ENCODE data around the gene CHMP2A. TPM values are rescaled to one million over a fixed set of nuclear protein-coding genes. Genes with fewer than 3 reads are reported as not detected.

CHMP2A gene
- total RNA-seq, 1 experiment from 2014 or later: 71.9 TPM

- in situ Hi-C loops (cut with HindIII; ENCODE audit: low sequenced_read_pairs): no loop called here
Observed at GRCh38 chr19:58557221-58558065, 2.5 kb upstream of the CHMP2A start.

GRCh38 chr19:58556622-58557220, 1.8 kb upstream of the CHMP2A start:
- in situ Hi-C loops (cut with HindIII; ENCODE audit: low sequenced_read_pairs): no loop called here
- no peak for DNase-seq (ENCODE audit: low spot score)

More at GRCh38 chr19:58557221-58558065, 2.5 kb upstream of the CHMP2A start:
- DNase-seq (ENCODE audit: low spot score): no peak

- DNase-seq (ENCODE audit: low spot score): no peak
- in situ Hi-C loops (cut with HindIII; ENCODE audit: low sequenced_read_pairs): no loop called here
Observed at GRCh38 chr19:58555920-58556621, 1.2 kb upstream of the CHMP2A start.

DNA sequence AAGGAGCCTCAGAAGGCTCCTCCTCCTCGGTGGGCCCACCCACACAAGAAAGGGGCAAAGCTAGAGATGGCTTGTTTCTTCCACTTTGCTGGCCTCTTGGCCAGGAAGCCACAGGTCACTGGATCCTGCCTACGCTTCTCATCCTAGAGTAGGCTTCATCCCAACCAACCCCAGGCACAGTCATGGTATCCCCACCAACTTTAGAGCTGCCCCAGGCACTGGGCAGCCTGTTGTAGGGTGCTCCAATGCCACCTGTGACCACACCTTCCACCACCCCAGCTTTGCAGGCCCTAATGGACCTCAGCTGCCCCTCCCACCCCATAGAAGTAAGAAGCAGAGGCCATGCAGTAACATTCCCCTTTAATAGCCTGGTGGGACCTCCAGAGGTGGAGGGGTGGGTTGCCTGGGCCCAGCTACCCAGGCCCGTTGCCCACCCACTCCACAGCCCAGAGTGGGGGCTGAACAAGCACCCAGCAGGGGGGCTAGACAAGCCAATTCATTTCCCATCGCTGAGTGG, 522 bp upstream of the CHMP2A start:
- in situ Hi-C loops (cut with HindIII; ENCODE audit: low sequenced_read_pairs): no loop called here
- DNase-seq (ENCODE audit: low spot score): no peak

DNA sequence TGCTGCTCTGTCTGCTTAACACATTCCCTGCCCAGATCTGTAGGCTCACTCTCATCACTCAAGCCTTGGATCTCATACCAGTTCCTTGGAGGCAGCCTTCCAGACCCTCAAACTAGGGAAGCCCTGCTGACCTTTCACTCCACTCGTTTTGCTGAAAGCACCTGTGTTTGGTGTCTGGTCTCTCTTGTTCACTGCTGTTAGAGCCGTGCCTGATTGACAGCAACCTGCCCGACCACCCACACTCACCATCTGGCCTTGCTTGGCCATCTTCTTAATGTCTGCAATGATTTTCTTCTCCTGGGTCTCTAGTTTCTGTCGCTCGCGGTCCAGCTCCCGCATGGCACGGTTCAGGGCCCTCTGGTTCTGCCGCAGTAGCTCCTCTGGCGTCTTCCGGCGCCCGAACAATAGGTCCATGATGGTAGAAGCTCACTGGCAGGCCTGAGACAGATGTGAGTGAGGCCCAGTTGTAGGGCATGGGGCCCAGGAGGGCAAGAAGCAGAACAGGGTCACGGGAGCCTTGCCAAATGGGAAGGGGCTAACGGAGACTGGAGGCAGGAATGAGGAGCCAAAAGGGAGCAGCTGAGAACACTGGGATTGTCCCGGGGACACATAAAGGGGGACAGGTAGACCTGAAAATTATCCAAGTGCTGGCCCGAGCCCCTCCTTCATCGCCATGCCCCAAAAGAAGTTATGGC, 959 bp downstream of the CHMP2A start:
- in situ Hi-C loops (cut with HindIII; ENCODE audit: low sequenced_read_pairs): no loop called here
- DNase-seq (ENCODE audit: low spot score): no peak

DNA sequence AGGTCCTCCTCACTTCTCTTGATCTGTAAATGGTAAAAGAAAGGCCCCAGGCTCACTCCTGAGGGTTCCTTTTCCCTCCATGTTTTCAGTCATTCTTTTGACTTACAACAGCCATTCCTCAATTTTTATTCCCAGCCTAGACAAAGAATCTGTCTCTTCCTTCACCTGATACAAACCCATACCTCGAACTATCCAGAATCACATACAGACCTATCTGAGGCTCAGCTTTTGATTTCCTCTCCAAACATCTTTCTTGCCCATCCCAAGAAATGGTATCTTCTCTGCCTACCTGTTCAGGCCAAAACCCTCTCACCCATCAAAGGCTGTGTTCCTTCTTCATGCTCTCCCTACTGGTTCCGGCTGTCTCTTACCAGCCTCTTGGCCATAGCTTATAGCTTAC, 2.2 kb downstream of the CHMP2A start:
- no peak for DNase-seq (ENCODE audit: low spot score)
- in situ Hi-C loops (cut with HindIII; ENCODE audit: low sequenced_read_pairs): no loop called here

DNA sequence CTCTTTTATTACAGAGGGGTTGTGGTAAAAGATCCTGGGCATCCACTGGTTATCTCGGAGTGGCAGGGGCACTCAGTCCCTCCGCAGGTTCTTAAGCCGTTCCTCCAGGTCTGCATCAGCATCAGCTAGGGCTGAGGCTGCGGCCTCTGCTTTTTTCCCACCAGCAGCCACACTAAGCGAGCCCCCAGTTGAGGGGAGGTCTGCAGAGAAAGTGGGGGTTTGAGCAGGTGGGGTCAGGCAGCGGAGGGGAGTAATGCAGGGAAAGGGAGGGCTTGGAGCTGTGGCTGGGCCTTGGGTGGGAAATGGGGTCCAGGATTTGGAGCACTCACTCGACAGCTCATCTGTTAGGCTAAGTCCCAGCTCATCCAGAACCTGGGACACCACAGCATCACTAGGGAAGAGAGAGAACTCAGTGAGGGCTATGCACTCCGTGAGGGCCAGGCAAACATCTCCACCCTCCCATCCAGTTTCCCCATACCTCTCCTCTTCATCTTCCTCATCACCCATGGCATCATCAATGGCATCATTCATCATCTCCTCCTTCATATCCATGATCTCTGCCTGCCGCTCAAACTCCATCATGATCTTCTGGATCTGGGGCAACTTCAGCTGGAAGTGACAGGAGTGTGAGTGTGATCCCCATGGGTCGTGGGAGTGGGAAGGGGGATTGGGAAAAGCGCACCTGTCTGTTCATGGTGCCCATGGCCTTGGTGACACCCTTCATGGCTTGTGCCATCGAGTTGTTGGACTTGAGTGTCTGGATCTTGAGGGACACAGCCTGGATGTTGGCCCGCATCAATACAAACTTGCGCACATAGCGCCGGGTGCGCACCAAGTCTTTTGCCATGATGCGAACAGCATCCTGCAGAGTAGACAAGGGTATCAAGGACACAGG, 3.1 kb downstream of the CHMP2A start:
- DNase-seq (ENCODE audit: low spot score): no peak
- in situ Hi-C loops (cut with HindIII; ENCODE audit: low sequenced_read_pairs): no loop called here

DNA sequence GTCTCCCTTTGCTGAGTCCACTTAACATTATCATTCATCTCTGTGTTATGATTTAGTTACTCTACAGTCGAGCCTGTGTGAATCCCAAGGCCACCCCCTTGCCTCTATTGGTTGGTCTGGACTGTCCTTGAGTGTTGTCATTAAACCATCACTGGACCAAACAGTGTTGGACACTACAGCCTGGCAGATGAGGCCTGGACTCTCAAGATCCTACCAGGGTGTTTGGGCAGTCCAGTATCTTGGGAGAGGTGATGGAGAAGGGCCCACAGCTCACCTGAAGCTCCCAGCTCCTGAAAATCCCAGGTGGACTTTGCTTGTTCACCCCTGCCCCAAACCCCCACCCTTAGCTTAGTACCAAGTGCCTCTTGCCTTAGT, 3.8 kb downstream of the CHMP2A start:
- in situ Hi-C loops (cut with HindIII; ENCODE audit: low sequenced_read_pairs): no loop called here
- no peak for DNase-seq (ENCODE audit: low spot score)

- no peak for DNase-seq (ENCODE audit: low spot score)
- in situ Hi-C loops (cut with HindIII; ENCODE audit: low sequenced_read_pairs): no loop called here
Observed at GRCh38 chr19:58550362-58551122, 4.4 kb downstream of the CHMP2A start.

DNA sequence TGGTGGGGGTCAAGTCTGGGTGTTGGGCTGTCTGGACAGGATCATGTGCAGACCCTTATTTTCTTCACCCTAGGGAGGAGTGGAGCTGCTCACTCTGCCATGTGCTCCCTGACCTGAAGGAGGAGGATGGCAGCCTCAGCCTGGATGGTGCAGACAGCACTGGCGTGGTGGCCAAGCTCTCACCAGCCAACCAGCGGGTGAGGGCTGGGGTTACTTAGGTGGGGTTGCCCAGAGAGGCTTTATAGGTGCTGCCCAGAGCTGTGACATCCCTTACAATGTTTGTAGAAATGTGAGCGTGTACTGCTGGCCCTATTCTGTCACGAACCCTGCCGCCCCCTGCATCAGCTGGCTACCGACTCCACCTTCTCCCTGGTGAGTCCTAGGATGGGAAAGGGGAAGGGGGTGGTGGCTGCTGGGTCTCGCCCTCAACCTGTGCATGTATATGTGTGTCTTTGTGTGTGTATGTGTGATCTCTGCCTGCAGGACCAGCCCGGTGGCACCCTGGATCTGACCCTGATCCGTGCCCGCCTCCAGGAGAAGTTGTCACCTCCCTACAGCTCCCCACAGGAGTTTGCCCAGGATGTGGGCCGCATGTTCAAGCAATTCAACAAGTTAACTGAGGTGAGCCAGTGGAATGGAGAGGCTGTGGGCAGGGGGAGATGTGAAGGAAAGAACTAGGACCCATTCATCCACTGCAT, 5.1 kb downstream of the CHMP2A start:
- in situ Hi-C loops (cut with HindIII; ENCODE audit: low sequenced_read_pairs): no loop called here
- DNase-seq (ENCODE audit: low spot score): no peak

DNA sequence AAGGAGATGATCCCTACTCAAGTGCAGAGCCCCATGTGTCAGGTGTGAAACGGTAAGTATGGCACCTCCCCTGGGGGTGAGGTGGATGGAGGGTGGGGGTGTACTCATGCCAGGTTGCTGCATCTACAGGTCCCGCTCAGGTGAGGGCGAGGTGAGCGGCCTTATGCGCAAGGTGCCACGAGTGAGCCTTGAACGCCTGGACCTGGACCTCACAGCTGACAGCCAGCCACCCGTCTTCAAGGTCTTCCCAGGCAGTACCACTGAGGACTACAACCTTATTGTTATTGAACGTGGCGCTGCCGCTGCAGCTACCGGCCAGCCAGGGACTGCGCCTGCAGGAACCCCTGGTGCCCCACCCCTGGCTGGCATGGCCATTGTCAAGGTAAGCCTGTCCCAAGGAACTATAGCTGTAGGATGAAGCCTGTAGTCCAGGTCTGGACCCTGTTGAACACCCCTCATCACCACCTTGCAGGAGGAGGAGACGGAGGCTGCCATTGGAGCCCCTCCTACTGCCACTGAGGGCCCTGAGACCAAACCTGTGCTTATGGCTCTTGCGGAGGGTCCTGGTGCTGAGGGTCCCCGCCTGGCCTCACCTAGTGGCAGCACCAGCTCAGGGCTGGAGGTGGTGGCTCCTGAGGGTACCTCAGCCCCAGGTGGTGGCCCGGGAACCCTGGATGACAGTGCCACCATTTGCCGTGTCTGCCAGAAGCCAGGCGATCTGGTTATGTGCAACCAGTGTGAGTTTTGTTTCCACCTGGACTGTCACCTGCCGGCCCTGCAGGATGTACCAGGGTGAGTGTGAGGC, 5.8 kb downstream of the CHMP2A start:
- in situ Hi-C loops (cut with HindIII; ENCODE audit: low sequenced_read_pairs): no loop called here
- DNase-seq (ENCODE audit: low spot score): no peak

GRCh38 chr19:58547323-58548312, 7.3 kb downstream of the CHMP2A start:
- in situ Hi-C loops (cut with HindIII; ENCODE audit: low sequenced_read_pairs): no loop called here

GRCh38 chr19:58546019-58546530, 8.8 kb downstream of the CHMP2A start:
- in situ Hi-C loops (cut with HindIII; ENCODE audit: low sequenced_read_pairs): no loop called here
- no peak for DNase-seq (ENCODE audit: low spot score)

More at GRCh38 chr19:58547323-58548312, 7.3 kb downstream of the CHMP2A start:
- DNase-seq (ENCODE audit: low spot score): no peak

GRCh38 chr19:58545286-58546018, 9.5 kb downstream of the CHMP2A start:
- in situ Hi-C loops (cut with HindIII; ENCODE audit: low sequenced_read_pairs): no loop called here

More at GRCh38 chr19:58545286-58546018, 9.5 kb downstream of the CHMP2A start:
- no peak for DNase-seq (ENCODE audit: low spot score)
